GM21529 (cell line): ENCODE measurements around the gene KRTDAP.

Experiments
- ATAC-seq: cut with Tn5 transposase; IDR thresholded peaks from one replicate; pipeline ENCODE4 v1.9.1; 2021; ENCODE audit not compliant: unreplicated experiment

KRTDAP gene

DNA sequence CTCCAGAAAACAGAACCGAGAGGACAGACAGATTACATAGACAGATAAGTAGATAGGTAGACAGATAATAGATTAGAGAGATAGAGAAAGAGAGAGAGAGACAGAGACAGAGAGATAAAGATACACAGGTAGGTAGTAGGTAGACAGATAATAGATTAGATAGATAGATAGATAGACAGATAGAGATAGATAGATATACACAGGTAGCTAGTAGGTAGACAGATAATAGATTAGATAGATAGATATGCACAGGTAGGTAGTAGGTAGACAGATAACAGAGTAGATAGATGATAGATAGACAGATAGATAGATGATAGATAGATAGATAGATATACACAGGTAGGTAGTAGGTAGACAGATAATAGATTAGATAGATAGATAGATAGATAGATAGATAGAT, 32.1 kb downstream of the KRTDAP start:
- ATAC-seq = no peak

- ATAC-seq = peak; percentile 45
Measured at GRCh38 chr19:35457173-35457572, 33.1 kb downstream of the KRTDAP start.

GRCh38 chr19:35455616-35456201, 34.6 kb downstream of the KRTDAP start:
- ATAC-seq = no peak

DNA sequence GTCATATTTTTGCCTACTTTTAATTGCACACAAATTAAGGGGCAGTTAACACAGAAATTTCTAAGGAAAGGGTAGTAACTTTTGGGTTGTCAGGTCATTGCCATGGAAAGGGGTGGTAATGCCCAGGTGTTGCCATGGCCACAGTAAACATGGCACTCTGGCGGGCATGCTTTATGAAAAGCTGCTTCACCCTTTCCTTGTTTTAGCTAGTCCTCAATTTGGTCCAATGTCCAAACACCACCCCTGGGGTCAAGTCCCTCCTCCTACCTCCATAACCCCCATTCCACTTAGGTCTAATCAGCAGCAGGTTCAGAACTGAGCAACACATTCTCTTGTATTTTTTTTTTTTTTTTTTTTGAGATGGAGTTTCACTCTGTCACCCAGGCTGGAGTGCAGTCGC, 35.6 kb downstream of the KRTDAP start:
- no peak for ATAC-seq

DNA sequence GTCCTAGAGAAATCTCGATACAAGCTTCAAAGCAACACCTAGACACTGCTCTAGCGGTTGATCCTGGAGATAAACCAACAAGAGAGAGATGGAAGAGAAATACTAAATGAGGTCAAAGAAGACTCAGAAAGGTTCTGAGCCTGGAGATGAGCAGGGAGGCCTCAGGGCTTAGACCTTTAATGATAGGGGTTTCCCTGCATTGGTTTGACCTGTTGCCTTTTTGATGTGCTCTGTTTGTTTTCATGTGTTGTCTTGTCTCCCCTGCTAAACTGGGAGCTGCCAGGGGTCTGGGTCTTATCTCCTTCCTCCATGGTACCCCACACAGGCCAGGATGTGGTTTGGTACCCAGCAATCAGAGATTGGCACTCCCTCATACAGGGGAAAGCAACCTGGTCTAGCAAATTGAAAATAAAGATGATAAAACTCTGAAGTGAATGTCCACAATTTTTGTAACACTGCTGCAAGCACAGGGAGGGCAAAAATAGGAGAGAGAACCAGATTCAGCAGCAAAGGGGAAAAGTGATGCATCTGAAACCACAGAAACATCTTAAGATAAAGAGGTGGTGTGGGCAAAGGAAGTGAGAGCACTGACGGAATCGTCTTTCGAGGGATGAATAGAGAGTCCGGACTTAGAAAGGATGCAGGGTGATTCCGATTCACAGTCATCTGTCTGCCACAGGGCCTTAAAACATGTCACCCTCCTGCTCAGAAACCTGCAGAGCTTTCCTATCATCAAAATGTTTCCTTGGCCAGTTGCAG, 38.7 kb downstream of the KRTDAP start:
- peak; percentile 62 for ATAC-seq

- ATAC-seq = no peak
Measured at GRCh38 chr19:35449359-35450043, 40.8 kb downstream of the KRTDAP start.

GRCh38 chr19:35447606-35448469, 42.4 kb downstream of the KRTDAP start, which contains the start of gene FFAR2:
TSS of gene FFAR2 (plus strand) at chr19:35448257. CDS start at chr19:35449715, 1,458 bp downstream.
- ATAC-seq = no peak

DNA sequence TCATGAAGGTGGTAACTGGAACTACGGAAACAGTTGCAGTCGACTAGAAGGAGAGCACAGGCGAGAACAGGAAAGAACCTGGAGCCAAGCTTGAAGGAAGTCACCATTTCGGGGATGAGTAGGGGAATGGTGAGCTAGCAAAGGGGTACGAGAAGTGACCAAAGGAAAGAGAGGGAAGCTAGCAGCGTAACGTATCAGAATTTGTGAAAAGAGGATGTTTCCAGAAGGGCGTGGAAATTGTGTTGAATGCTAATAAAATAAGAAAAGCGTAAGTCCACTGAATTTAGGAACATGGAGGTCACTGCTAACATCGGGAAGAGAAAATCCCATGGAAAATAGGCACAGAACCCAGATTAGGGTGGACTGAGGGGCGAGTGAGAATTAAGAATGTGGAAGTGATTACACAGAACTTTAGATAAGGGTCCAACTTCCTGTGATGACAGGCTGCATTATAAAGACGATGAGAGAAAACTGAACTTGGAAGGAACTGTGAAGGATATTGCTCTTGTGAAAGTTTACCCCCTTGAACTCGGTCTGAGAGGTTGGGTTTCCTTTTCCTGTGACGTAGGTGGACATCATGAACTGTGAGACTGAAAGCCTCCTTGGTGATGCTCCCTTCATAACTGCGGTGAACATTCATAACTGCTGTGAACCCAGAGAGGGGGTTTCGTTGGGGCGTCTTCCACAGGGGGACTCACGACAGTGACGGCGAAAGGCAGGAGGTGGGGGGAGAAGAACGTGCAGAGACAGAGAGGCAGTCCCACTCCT, 44.3 kb downstream of the KRTDAP start:
- no peak for ATAC-seq

- no peak for ATAC-seq
Measured at GRCh38 chr19:35444735-35445134, 45.5 kb downstream of the KRTDAP start.

DNA sequence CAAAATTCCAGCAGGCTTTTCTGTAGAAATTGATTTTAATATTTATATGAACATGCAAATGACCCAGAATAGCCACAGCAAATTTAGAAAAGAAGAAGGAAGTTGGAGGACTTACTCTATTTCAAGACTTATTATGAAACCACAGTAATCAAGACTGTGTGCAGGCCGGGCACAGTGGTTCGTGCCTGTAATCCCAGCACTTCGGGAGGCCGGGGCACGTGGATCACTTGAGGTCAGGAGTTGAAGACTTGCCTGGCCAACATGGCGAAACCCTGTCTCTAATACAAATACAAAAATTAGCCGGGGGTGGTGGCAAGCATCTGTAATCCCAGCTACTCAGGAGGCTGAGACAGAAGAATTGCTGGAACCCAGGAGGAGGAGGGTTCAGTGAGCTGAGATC, 48.2 kb downstream of the KRTDAP start:
- ATAC-seq = no peak

DNA sequence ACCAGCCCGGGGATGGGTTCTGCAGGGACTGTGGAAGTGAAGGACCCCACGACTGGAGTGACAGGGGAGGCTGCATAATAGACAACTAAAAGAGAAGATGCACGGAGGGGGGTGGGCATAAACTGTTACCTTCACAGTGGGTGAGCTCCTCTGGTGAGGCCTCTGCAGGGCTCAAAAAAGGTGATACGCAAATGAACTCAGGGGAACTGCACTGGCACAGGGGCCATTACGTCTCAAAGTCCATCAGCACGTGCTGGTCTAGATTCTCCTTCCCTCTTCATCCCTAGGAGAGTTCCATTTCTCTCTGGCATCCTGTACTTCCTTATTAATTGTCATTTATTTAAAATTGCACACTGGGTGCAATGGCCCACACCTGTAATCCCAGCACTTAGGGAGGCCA, 50.3 kb downstream of the KRTDAP start:
- no peak for ATAC-seq

DNA sequence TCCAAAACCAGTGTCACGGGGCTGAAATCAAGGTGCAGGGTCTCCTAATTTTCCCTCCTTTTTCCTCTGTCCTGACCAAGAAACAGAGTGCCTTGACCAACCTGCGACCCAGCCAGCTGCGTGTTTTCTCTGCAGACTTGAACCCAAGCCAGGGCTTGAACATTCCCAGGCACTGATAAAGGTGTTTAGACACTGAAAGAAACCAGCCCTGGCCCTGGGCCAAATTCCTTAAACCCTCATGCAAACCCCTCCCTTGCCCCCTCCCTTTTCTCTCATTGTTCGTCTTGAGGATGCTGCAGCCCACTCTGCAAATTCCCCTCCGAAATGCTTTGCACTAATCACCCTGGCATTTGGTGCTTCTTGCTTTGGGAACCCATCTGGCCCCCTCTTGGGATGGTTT, 51.7 kb downstream of the KRTDAP start:
- ATAC-seq = no peak

GRCh38 chr19:35438096-35438495, 52.2 kb downstream of the KRTDAP start:
- no peak for ATAC-seq

- no peak for ATAC-seq
Measured at GRCh38 chr19:35437406-35437951, 52.8 kb downstream of the KRTDAP start.
